Endothelial cell of umbilical vein (primary cell): ENCODE measurements around the gene RNH1. TPM values are rescaled to one million over a fixed set of nuclear protein-coding genes. Genes with fewer than 3 reads are reported as not detected.

Experiments used
- BruUV-seq: library from RNA; stranded (reverse); fragments of 400-500 nt; replicated peaks from 2 replicates; lab custom pipeline; 2021; lab: Mats Ljungman, UMichigan
- CTCF ChIA-PET: fragments of 300-600, 350-600 bp; sonication (Branson Sonifier 250); formaldehyde crosslinking; loops from one replicate; lab custom pipeline; 2021; ENCODE audit warnings: antibody characterized with exemption, inconsistent platforms; lab: Charles Lee
- POLR2A ChIA-PET: fragments of 300-600, 350-600 bp; sonication (Branson Sonifier 250); formaldehyde crosslinking; loops from one replicate; lab custom pipeline; 2021; ENCODE audit warnings: antibody characterized with exemption, inconsistent platforms; lab: Charles Lee
- DNase-seq: peaks from one replicate; pipeline ENCODE4 v3.0.0-alpha.2; 2011; ENCODE audit warnings: low read depth, low spot score
- FAIRE-seq: peaks from 2 replicates; lab custom pipeline; 2011; peaks lifted over from hg19 to GRCh38; lab: Jason Lieb, UNC
- H2AFZ ChIP-seq: 2 replicates; pipeline ENCODE4 v1.6.0; 2012; ENCODE audit warnings: low read depth, low read length, control low read depth, inconsistent platforms
- H3K27ac ChIP-seq: 2 replicates; pipeline ENCODE4 v1.5.1; 2011; ENCODE audit warnings: low read depth, mild to moderate bottlenecking, control low read depth, low read length, moderate library complexity; ENCODE audit not compliant: insufficient read depth
- H3K27me3 ChIP-seq, 2 experiments: 2 replicates each; pipeline versions ENCODE4 v1.6.0 to v1.6.1; 2011; ENCODE audit warnings: low read length in 2 of 2, mixed read lengths in 1 of 2; ENCODE audit not compliant: control insufficient read depth in 2 of 2, insufficient read depth in 2 of 2
- H3K36me3 ChIP-seq, 2 experiments: 2 replicates in 1 of 2; 3 replicates in 1 of 2; pipeline ENCODE4 v1.5.1; 2011; ENCODE audit warnings: low read length in 2 of 2, mild to moderate bottlenecking in 1 of 2, moderate library complexity in 1 of 2; ENCODE audit not compliant: control insufficient read depth in 2 of 2, insufficient read depth in 2 of 2; ENCODE audit errors: extremely low read depth in 1 of 2
- H3K4me1 ChIP-seq: 3 replicates; pipeline ENCODE4 v1.5.1; 2011; ENCODE audit warnings: mild to moderate bottlenecking, low read length; ENCODE audit not compliant: control insufficient read depth, insufficient read depth; ENCODE audit errors: extremely low read depth
- H3K4me2 ChIP-seq: 2 replicates; pipeline ENCODE4 v1.6.1; 2011; ENCODE audit warnings: low read length, control low read depth, mixed read lengths; ENCODE audit not compliant: insufficient read depth
- H3K4me3 ChIP-seq, 3 experiments: fragments of 200-600 bp in 1 of 3; sonication (generic), shearing (Covaris generic) in 1 of 3; replicated peaks in 1 of 3; 2 replicates each; pipeline ENCODE4 v1.5.1; 2011 to 2016; ENCODE audit warnings: control low read depth in 3 of 3, low read length in 3 of 3, mild to moderate bottlenecking in 2 of 3, inconsistent platforms in 1 of 3, low read depth in 1 of 3, moderate library complexity in 1 of 3; ENCODE audit not compliant: insufficient read depth in 1 of 3
- H3K79me2 ChIP-seq: 2 replicates; pipeline ENCODE4 v1.6.0; 2012; ENCODE audit warnings: low read length, inconsistent platforms; ENCODE audit not compliant: control insufficient read depth, insufficient read depth
- H3K9ac ChIP-seq: replicated peaks from 2 replicates; pipeline ENCODE3; 2011; ENCODE audit warnings: low read length, control low read depth; ENCODE audit not compliant: insufficient read depth; ENCODE audit errors: extremely low read depth
- H3K9me1 ChIP-seq: replicated peaks from 3 replicates; pipeline ENCODE4 v1.6.0; 2011; ENCODE audit warnings: mild to moderate bottlenecking, low read length; ENCODE audit not compliant: control insufficient read depth, insufficient read depth; ENCODE audit errors: extremely low read depth
- H3K9me3 ChIP-seq: replicated peaks from 2 replicates; pipeline ENCODE4 v1.5.1; 2012; ENCODE audit warnings: low read length, inconsistent platforms; ENCODE audit not compliant: control insufficient read depth, insufficient read depth
- H4K20me1 ChIP-seq: replicated peaks from 2 replicates; pipeline ENCODE3; 2011; ENCODE audit warnings: mild to moderate bottlenecking, low read length; ENCODE audit not compliant: control insufficient read depth, insufficient read depth; ENCODE audit errors: extremely low read depth
- EZH2 ChIP-seq: IDR thresholded peaks from 2 replicates; pipeline ENCODE4 v1.6.1; 2012; ENCODE audit warnings: borderline replicate concordance, low read depth, mild to moderate bottlenecking, moderate library complexity, low read length, inconsistent platforms; ENCODE audit not compliant: severe bottlenecking
- FOS ChIP-seq: IDR thresholded peaks from 2 replicates; pipeline ENCODE4 v1.6.1; 2011; ENCODE audit warnings: mild to moderate bottlenecking, low read length, moderate library complexity, borderline replicate concordance; ENCODE audit not compliant: insufficient read depth
- JUN ChIP-seq: IDR thresholded peaks from 2 replicates; pipeline ENCODE4 v1.6.1; 2011; ENCODE audit warnings: borderline replicate concordance, low read depth; ENCODE audit not compliant: insufficient read length, insufficient read depth
- MYC ChIP-seq: IDR thresholded peaks from one replicate; pipeline ENCODE4 v1.6.1; 2011; ENCODE audit warnings: mild to moderate bottlenecking, low read depth, low read length
- POLR2AphosphoS5 ChIP-seq: IDR thresholded peaks from 2 replicates; pipeline ENCODE4 v1.6.1; 2012; ENCODE audit warnings: low read depth, mild to moderate bottlenecking, control low read depth, low read length, moderate library complexity; ENCODE audit not compliant: insufficient read depth
- dilution Hi-C: fragments of 300-500 bp; cut with MboI; formaldehyde crosslinking; loops from one replicate; pipeline ENCODE4 v1.15.0; 2019; ENCODE audit warnings: low sequenced_read_pairs; ENCODE audit not compliant: extremely low pct_ligation_motif_present
- intact Hi-C: fragments of 100-400 bp; cut with micrococcal nuclease; formaldehyde crosslinking; loops from one replicate; pipeline ENCODE4 v1.10.0; 2022
- polyA plus RNA-seq, 4 experiments: library from polyadenylated mRNA; depleted of rRNA in 3 of 4; stranded (reverse) in 3 of 4; unstranded in 1 of 4; fragments of >200 nt; gene quantifications; 2 replicates each; pipeline versions ENCODE4 v1.2.1 to v1.2.3, GENCODE V29; 2011 to 2012; ENCODE audit warnings: missing spikeins in 1 of 4
- total RNA-seq: library from RNA; stranded (reverse); gene quantifications from 2 replicates; pipeline ENCODE4 v1.2.3, GENCODE V29; 2021
- TF ChIP-seq, protein P1 (sequence below), 2 donors: IDR thresholded peaks; 1 replicate in 1 of 2; 2 replicates in 1 of 2; pipeline ENCODE4 v1.5.1; 2011; ENCODE audit warnings: low read length in 2 of 2, mild to moderate bottlenecking in 2 of 2, moderate library complexity in 2 of 2, control low read depth in 1 of 2, inconsistent platforms in 1 of 2, low read depth in 1 of 2; ENCODE audit not compliant: insufficient read depth in 1 of 2; ENCODE audit errors: extremely low read depth in 1 of 2

RNH1 gene
- total and polyA plus RNA-seq, 2 donors (not counting 3 experiments of a cell fraction or from before 2014, with no cell fraction given), result 144 to 198 TPM

DNA sequence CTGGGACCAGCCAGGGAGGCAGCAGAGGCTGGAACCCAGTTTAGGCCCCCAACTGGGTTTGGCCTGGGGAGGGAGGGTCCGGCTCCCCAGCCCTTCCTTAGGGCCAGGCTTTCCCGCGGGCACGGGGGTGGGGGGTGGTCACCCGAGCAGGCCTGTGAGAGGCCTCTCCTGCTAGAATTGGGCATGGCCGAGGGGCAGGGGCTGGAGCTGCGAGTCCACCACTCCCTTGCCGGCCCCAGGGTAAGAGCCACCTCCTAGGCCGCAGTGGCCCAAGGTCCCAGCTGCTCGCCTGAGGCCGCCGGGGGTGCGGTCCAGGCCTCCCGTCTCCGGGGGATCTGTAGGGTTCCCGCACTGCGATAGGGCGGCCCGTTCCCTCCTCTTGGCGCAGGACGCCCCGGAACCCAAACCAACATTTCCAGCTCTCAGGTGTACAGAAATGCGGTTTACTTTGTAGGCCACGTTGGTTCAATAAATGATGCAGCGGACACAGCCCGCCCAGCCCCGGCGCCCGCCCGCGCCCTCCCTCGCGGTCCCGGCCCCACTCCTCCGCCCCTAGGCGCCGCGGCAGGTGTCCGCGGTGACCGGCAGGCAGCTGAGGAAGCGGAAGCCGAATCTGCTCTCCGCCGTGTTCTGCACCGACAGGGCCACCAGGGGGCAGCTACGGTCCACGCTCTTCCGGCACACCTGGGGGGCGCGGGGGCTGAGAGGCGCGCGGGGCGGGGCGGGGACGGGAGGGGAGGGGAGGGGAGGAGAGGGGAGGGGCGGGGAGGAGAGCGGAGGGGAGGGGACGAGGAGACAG lies 47.6 kb upstream of the RNH1 start:
- TF ChIP-seq, protein P1, sequence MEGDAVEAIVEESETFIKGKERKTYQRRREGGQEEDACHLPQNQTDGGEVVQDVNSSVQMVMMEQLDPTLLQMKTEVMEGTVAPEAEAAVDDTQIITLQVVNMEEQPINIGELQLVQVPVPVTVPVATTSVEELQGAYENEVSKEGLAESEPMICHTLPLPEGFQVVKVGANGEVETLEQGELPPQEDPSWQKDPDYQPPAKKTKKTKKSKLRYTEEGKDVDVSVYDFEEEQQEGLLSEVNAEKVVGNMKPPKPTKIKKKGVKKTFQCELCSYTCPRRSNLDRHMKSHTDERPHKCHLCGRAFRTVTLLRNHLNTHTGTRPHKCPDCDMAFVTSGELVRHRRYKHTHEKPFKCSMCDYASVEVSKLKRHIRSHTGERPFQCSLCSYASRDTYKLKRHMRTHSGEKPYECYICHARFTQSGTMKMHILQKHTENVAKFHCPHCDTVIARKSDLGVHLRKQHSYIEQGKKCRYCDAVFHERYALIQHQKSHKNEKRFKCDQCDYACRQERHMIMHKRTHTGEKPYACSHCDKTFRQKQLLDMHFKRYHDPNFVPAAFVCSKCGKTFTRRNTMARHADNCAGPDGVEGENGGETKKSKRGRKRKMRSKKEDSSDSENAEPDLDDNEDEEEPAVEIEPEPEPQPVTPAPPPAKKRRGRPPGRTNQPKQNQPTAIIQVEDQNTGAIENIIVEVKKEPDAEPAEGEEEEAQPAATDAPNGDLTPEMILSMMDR (IDR thresholded peaks at IDR 0.05; ENCODE audit: extremely low read depth in 1 of 2, insufficient read depth in 1 of 2, low read depth in 1 of 2, low read length in 2 of 2), result peak in 1 of 2 donors; percentile 54
- TF ChIP-seq MYC, result no peak
- no peak overlapping the region for H3K27ac ChIP-seq
- POLR2A ChIA-PET, result interaction anchor here (0.7 to 1.2 kb wide), 2 partner anchors 145 to 265 kb away, joined by 3 read pairs; partner anchors contain the start of gene PNPLA2
- no peak overlapping the region for H3K4me3 ChIP-seq
- H3K9ac ChIP-seq, result no peak overlapping the region
- H3K79me2 ChIP-seq, result no peaks in the 10 kb centered on the region
- FAIRE-seq (no peak), DNase-seq (no peak)
- H3K36me3 ChIP-seq, result no peaks in the 10 kb centered on the region
- BruUV-seq, result no TSS peak
- CTCF ChIA-PET, result interaction anchor here (0.6 to 2.2 kb wide), 14 partner anchors 9 to 202 kb away, joined by 3 to 26 read pairs (median 5); partner anchors contain the start of gene HRAS
- peaks cover 13 to 21% of the 10 kb centered on the region in 2 experiments for H3K27me3 ChIP-seq
- no peak overlapping the region for H2AFZ ChIP-seq
- intact Hi-C loops (loop anchor here (5.0 kb wide), 1 partner anchor 173 kb away; no protein-coding TSS in a partner anchor), dilution Hi-C loops (no loop called here)
- peaks cover 3% of the 10 kb centered on the region for H3K4me1 ChIP-seq
- H3K9me3 ChIP-seq, result no peaks in the 10 kb centered on the region
- H3K9me1 ChIP-seq, result no peaks in the 10 kb centered on the region
- no peak overlapping the region for H3K4me2 ChIP-seq
- H4K20me1 ChIP-seq, result no peaks in the 10 kb centered on the region

DNA sequence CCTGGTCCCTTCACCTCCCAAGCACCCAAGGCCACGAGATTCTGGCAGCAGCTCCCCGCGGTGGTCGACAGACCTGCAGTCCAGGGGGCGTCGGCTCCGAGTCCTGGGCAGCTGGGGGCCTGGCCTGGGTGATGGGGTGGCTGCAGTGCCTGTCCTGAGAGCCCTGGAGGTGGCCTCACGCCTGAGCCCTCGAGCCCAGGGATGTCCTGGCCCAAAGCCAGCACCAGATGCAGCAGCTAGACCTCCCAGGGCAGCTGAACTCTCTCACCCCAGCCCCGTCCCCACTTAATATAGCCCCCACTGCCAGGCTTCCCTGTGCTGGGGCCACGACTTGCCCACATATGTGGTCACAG lies 46.9 kb upstream of the RNH1 start:
- DNase-seq, result no peak
- H3K36me3 ChIP-seq, result no peaks in the 10 kb centered on the region
- dilution Hi-C loops, result no loop called here
- CTCF ChIA-PET, result interaction anchor here (0.9 to 2.2 kb wide), 7 partner anchors 9 to 173 kb away, joined by 3 to 26 read pairs (median 7); partner anchors contain the start of gene HRAS
- H3K9me3 ChIP-seq, result no peaks in the 10 kb centered on the region
- H3K4me1 ChIP-seq, result peaks cover 3% of the 10 kb centered on the region
- FAIRE-seq, result no peak
- POLR2A ChIA-PET, result no interaction called here
- intact Hi-C loops, result no loop called here
- no peak overlapping the region for H3K4me2 ChIP-seq
- no peak overlapping the region for H2AFZ ChIP-seq
- no TSS peak for BruUV-seq
- TF ChIP-seq FOS (no peak), EZH2 (no peak), POLR2AphosphoS5 (no peak), JUN (no peak)
- H4K20me1 ChIP-seq, result no peaks in the 10 kb centered on the region
- H3K9me1 ChIP-seq, result no peaks in the 10 kb centered on the region
- H3K79me2 ChIP-seq, result no peaks in the 10 kb centered on the region
- no peak overlapping the region for H3K27ac ChIP-seq
- H3K4me3 ChIP-seq, result no peak overlapping the region
- H3K9ac ChIP-seq, result no peak overlapping the region
- peaks cover 13 to 21% of the 10 kb centered on the region in 2 experiments for H3K27me3 ChIP-seq
